ENCODE data around the gene SHH. TPM values are rescaled to one million over a fixed set of nuclear protein-coding genes. Genes with fewer than 3 reads are reported as not detected.

The SHH gene
- total and polyA plus RNA-seq, 2 donors (not counting 3 experiments of a cell fraction or from before 2014, with no cell fraction given), result not detected

DNA sequence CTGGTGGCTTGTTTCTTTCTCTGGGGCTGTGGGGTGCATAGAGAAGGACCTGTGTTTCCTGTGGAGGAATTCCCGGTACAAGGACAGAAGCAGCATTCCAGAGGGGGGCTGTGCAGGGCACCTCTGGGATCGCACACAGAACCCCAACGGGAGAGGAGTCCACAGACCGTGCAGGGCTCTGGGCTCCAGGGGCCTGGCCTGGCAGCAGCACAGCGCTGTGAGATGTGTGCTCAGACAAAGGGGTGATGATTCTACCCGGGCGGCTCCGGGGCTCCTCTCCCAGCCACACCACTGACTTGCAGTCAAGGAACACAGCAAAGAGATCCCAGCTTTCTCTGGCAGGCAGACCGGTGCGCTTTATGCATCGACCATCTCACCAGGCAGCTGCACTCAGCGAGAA is 6.9 kb upstream of the SHH start:
- no peaks in the 10 kb centered on the region for H3K9me3 ChIP-seq (replicated peaks; ENCODE audit: control insufficient read depth, insufficient read depth, low read length)
- DNase-seq (ENCODE audit: low read depth, low spot score) (no peak), FAIRE-seq (no peak)
- no peak for TF ChIP-seq GATA2 (IDR thresholded peaks at IDR 0.05; ENCODE audit: insufficient read depth, insufficient read length, low read depth, low read length)
- TF ChIP-seq MYC (IDR thresholded peaks at IDR 0.05; ENCODE audit: low read depth, low read length), result no peak
- no peak for TF ChIP-seq POLR2A (IDR thresholded peaks at IDR 0.05; ENCODE audit: low read depth, low read length)
- intact Hi-C loops (cut with micrococcal nuclease), result no loop called here
- H3K4me3 ChIP-seq (replicated peaks in 1 of 3; ENCODE audit: insufficient read depth in 1 of 3, low read depth in 1 of 3, low read length in 3 of 3), result no peak overlapping the region
- CTCF ChIA-PET, result no interaction called here
- H4K20me1 ChIP-seq (replicated peaks; ENCODE audit: control insufficient read depth, extremely low read depth, insufficient read depth, low read length), result no peaks in the 10 kb centered on the region
- H2AFZ ChIP-seq (ENCODE audit: low read depth, low read length), result no peak overlapping the region
- no peak overlapping the region for H3K4me2 ChIP-seq (ENCODE audit: insufficient read depth, low read length)
- BruUV-seq (replicated peaks), result no TSS peak
- no peak overlapping the region for H3K9ac ChIP-seq (replicated peaks; ENCODE audit: extremely low read depth, insufficient read depth, low read length)
- dilution Hi-C loops (cut with MboI; ENCODE audit: extremely low pct_ligation_motif_present, low sequenced_read_pairs), result no loop called here
- no peaks in the 10 kb centered on the region for H3K79me2 ChIP-seq (ENCODE audit: control insufficient read depth, insufficient read depth, low read length)
- H3K36me3 ChIP-seq (ENCODE audit: control insufficient read depth in 2 of 2, extremely low read depth in 1 of 2, insufficient read depth in 2 of 2, low read length in 2 of 2), result no peaks in the 10 kb centered on the region
- H3K27me3 ChIP-seq (ENCODE audit: control insufficient read depth in 2 of 2, insufficient read depth in 2 of 2, low read length in 2 of 2), result peaks cover under 1 to 5% of the 10 kb centered on the region in 2 experiments
- peaks cover 3% of the 10 kb centered on the region for H3K4me1 ChIP-seq (ENCODE audit: control insufficient read depth, extremely low read depth, insufficient read depth, low read length)
- H3K27ac ChIP-seq (ENCODE audit: insufficient read depth, low read depth, low read length), result no peak overlapping the region
- no peaks in the 10 kb centered on the region for H3K9me1 ChIP-seq (replicated peaks; ENCODE audit: control insufficient read depth, extremely low read depth, insufficient read depth, low read length)
- POLR2A ChIA-PET, result no interaction called here

DNA sequence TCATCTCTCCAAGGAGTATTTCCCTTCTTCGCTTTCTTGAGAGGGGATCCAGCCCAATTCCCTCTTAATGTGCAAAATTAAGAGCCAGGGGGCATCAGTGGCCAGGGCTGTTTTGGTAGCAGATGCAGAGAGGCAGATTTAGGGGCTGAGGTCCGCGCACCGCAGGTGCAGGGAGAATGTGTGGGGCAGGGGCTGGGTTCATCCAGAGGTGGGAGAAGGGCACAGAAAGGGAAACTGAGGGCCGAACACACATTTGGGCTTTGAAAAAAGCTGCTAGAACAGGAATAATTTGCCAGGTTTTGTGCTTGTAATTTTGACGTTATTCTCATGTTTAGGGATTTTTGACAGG is 6.5 kb upstream of the SHH start:
- FAIRE-seq (no peak), DNase-seq (ENCODE audit: low read depth, low spot score) (no peak)
- TF ChIP-seq, protein P1, sequence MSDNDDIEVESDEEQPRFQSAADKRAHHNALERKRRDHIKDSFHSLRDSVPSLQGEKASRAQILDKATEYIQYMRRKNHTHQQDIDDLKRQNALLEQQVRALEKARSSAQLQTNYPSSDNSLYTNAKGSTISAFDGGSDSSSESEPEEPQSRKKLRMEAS (IDR thresholded peaks at IDR 0.05; ENCODE audit: insufficient read depth, insufficient read length), result no peak
- no peak for TF ChIP-seq FOS (IDR thresholded peaks at IDR 0.05; ENCODE audit: borderline replicate concordance, insufficient read depth, low read length)
- no peak for TF ChIP-seq POLR2AphosphoS5 (IDR thresholded peaks at IDR 0.05; ENCODE audit: insufficient read depth, low read depth, low read length)
- TF ChIP-seq, protein P2, sequence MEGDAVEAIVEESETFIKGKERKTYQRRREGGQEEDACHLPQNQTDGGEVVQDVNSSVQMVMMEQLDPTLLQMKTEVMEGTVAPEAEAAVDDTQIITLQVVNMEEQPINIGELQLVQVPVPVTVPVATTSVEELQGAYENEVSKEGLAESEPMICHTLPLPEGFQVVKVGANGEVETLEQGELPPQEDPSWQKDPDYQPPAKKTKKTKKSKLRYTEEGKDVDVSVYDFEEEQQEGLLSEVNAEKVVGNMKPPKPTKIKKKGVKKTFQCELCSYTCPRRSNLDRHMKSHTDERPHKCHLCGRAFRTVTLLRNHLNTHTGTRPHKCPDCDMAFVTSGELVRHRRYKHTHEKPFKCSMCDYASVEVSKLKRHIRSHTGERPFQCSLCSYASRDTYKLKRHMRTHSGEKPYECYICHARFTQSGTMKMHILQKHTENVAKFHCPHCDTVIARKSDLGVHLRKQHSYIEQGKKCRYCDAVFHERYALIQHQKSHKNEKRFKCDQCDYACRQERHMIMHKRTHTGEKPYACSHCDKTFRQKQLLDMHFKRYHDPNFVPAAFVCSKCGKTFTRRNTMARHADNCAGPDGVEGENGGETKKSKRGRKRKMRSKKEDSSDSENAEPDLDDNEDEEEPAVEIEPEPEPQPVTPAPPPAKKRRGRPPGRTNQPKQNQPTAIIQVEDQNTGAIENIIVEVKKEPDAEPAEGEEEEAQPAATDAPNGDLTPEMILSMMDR (IDR thresholded peaks at IDR 0.05; ENCODE audit: extremely low read depth in 1 of 2, insufficient read depth in 1 of 2, low read depth in 1 of 2, low read length in 2 of 2), result no peak
- TF ChIP-seq GATA2 (IDR thresholded peaks at IDR 0.05; ENCODE audit: insufficient read depth, insufficient read length, low read depth, low read length), result no peak
- no peak overlapping the region for H3K9ac ChIP-seq (replicated peaks; ENCODE audit: extremely low read depth, insufficient read depth, low read length)
- no peaks in the 10 kb centered on the region for H4K20me1 ChIP-seq (replicated peaks; ENCODE audit: control insufficient read depth, extremely low read depth, insufficient read depth, low read length)
- peaks cover 3% of the 10 kb centered on the region for H3K4me1 ChIP-seq (ENCODE audit: control insufficient read depth, extremely low read depth, insufficient read depth, low read length)
- H3K4me2 ChIP-seq (ENCODE audit: insufficient read depth, low read length), result no peak overlapping the region
- ChIA-PET CTCF (no interaction called here), POLR2A (no interaction called here)
- BruUV-seq (replicated peaks), result no TSS peak
- dilution Hi-C loops (cut with MboI; ENCODE audit: extremely low pct_ligation_motif_present, low sequenced_read_pairs), result no loop called here
- H3K36me3 ChIP-seq (ENCODE audit: control insufficient read depth in 2 of 2, extremely low read depth in 1 of 2, insufficient read depth in 2 of 2, low read length in 2 of 2), result no peaks in the 10 kb centered on the region
- H3K4me3 ChIP-seq (replicated peaks in 1 of 3; ENCODE audit: insufficient read depth in 1 of 3, low read depth in 1 of 3, low read length in 3 of 3), result no peak overlapping the region
- no peaks in the 10 kb centered on the region for H3K9me1 ChIP-seq (replicated peaks; ENCODE audit: control insufficient read depth, extremely low read depth, insufficient read depth, low read length)
- H2AFZ ChIP-seq (ENCODE audit: low read depth, low read length), result no peak overlapping the region
- H3K79me2 ChIP-seq (ENCODE audit: control insufficient read depth, insufficient read depth, low read length), result no peaks in the 10 kb centered on the region
- H3K27ac ChIP-seq (ENCODE audit: insufficient read depth, low read depth, low read length), result no peak overlapping the region
- no peaks in the 10 kb centered on the region for H3K9me3 ChIP-seq (replicated peaks; ENCODE audit: control insufficient read depth, insufficient read depth, low read length)
- intact Hi-C loops (cut with micrococcal nuclease), result no loop called here
- H3K27me3 ChIP-seq (ENCODE audit: control insufficient read depth in 2 of 2, insufficient read depth in 2 of 2, low read length in 2 of 2), result peaks cover 3 to 9% of the 10 kb centered on the region in 2 experiments
